ENCODE data around the gene MAP3K20. TPM values are rescaled to one million over a fixed set of nuclear protein-coding genes. Genes with fewer than 3 reads are reported as not detected.

Gene MAP3K20
- total and polyA plus RNA-seq, 2 experiments from 2014 or later, result 7.6 to 9.6 TPM

GRCh38 chr2:173059292-173059691, 16.4 kb upstream of the MAP3K20 start (continued):
- no peak for TF ChIP-seq ZNF462 (CRISPR knock-in tag; IDR thresholded peaks at IDR 0.05)
- no peak for TF ChIP-seq EZH2 (IDR thresholded peaks at IDR 0.05; ENCODE audit: low read depth, unreplicated experiment)
- no peak for TF ChIP-seq ZNF331 (CRISPR knock-in tag; IDR thresholded peaks at IDR 0.05; ENCODE audit: low read depth)
- no peak for TF ChIP-seq CTCF (conservative IDR thresholded peaks at IDR 0.05; ENCODE audit: low read depth in 2 of 2)

DNA sequence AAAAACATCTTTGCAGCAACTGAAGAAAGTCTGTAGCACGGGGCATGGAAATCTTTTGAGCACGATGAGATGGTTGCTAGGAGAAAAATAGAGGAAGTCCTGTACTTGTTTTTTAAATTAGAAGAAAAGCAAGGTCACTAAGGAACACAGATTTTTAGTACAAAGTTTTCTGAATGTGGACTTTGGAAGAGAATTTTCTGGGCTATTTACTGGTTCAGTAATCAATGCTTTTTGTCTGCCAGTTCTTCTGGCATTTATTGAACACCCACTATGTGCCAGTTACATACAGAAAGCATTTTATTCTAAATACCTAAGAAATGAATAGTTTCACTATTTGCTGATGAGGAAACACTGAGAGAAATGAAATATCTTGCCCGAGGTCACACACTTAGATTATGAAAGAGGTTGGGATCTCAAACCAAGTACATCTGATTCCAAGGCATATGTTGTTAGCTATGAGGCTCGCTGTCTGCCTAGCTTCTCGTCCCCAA, 15.6 kb upstream of the MAP3K20 start:
- no peak for ATAC-seq
- no peak overlapping the region for H3K4me2 ChIP-seq
- no peak overlapping the region for H2AFZ ChIP-seq
- TF ChIP-seq JUNB (IDR thresholded peaks at IDR 0.05; ENCODE audit: unreplicated experiment) (no peak), STAT1 (IDR thresholded peaks at IDR 0.05; ENCODE audit: unreplicated experiment) (no peak), CTCF (conservative IDR thresholded peaks at IDR 0.05; ENCODE audit: low read depth in 2 of 2) (no peak), ETS1 (IDR thresholded peaks at IDR 0.05) (no peak)

More for the DNA sequence above, 15.6 kb upstream of the MAP3K20 start:
- H3K27ac ChIP-seq (ENCODE audit: low read depth), result no peak overlapping the region
- H3K79me2 ChIP-seq (replicated peaks; ENCODE audit: insufficient read depth), result no peaks in the 10 kb centered on the region
- no peak for DNase-seq (ENCODE audit: low spot score)
- H3K4me3 ChIP-seq, result no peak overlapping the region
- H3K4me1 ChIP-seq (ENCODE audit: insufficient read depth), result no peaks in the 10 kb centered on the region
- Mint-ChIP-seq H3K27ac (no peak overlapping the region), H3K4me1 (peaks cover 3% of the 10 kb centered on the region; the same call in 1 of the 3 replicates), H3K9me3 (no peaks in the 10 kb centered on the region; the same call in 2 of the 3 replicates), H3K27me3 (ENCODE audit: insufficient read depth, low read depth, poor library complexity) (peaks cover 4% of the 10 kb centered on the region), H3K4me3 (no peak overlapping the region), H3K36me3 (ENCODE audit: low read depth) (no peaks in the 10 kb centered on the region)
- no peaks in the 10 kb centered on the region for H4K20me1 ChIP-seq (replicated peaks; ENCODE audit: insufficient read depth)
- no peaks in the 10 kb centered on the region for H3F3A ChIP-seq (replicated peaks; ENCODE audit: low read depth)
- 0 out of 2 replicates have a peak, but pooled peaks cover 3% of the 10 kb centered on the region for H3K9me2 ChIP-seq (ENCODE audit: insufficient read depth)
- no peaks in the 10 kb centered on the region for H3K27me3 ChIP-seq (ENCODE audit: insufficient read depth)
- no peaks in the 10 kb centered on the region for H3K36me3 ChIP-seq (ENCODE audit: insufficient read depth)
